Upper lobe of left lung (tissue), 4 donors: Measurements from ENCODE around the gene IL36B.

Experiments used
- CTCF ChIP-seq, 6 experiments: fragments of 450-650 bp in 4 of 6; fragments of 200-600 bp in 2 of 6; sonication (generic) in 2 of 6; IDR thresholded peaks; one replicate each; pipeline ENCODE4 v1.5.1; 2016 to 2019; ENCODE audit warnings: antibody characterized with exemption in 6 of 6
- EP300 ChIP-seq, 4 donors: sonication (generic); formaldehyde crosslinking; IDR thresholded peaks; one replicate each; pipeline ENCODE4 v1.5.1; 2017; ENCODE audit warnings: antibody characterized with exemption in 4 of 4, control low read depth in 2 of 4
- POLR2A ChIP-seq, 4 donors: fragments of 450-650 bp; IDR thresholded peaks; one replicate each; pipeline ENCODE4 v1.5.1; 2016 to 2017; ENCODE audit warnings: antibody characterized with exemption in 4 of 4, mild to moderate bottlenecking in 2 of 4

GRCh38 chr2:113050921-113051895, 1.5 kb downstream of the IL36B start:
- TF ChIP-seq CTCF (IDR thresholded peaks at IDR 0.05): no peak
- no peak for TF ChIP-seq POLR2A (IDR thresholded peaks at IDR 0.05)
- no peak for TF ChIP-seq EP300 (IDR thresholded peaks at IDR 0.05)
